Measurements from ENCODE around the gene CCDC122.
A peak's percentile ranks its signal among the peaks of the same experiment; 100 is the strongest.

CCDC122 gene

GRCh38 chr13:43805071-43805468 is 74.5 kb downstream of the CCDC122 start:
- ATAC-seq (ENCODE audit: insufficient read depth, low read depth) (no peak), DNase-seq (no peak)
- Histone ChIP-seq H3K9ac (ENCODE audit: low read depth, low read length) (no peak overlapping the region), H3K4me3 (ENCODE audit: low read depth in 1 of 2, low read length in 2 of 2) (no peak overlapping the region), H3K79me2 (ENCODE audit: insufficient read depth, low read length) (no peaks in the 10 kb centered on the region), H3K4me1 (ENCODE audit: insufficient read depth, low read length) (no peaks in the 10 kb centered on the region), H3K27ac (ENCODE audit: low read length) (no peak overlapping the region), H3K9me3 (ENCODE audit: insufficient read depth, low read length, severe bottlenecking) (no peaks in the 10 kb centered on the region), H3K36me3 (ENCODE audit: insufficient read depth, low read length) (no peaks in the 10 kb centered on the region), H4K20me1 (ENCODE audit: insufficient read depth, low read length) (no peaks in the 10 kb centered on the region), H3K4me2 (ENCODE audit: insufficient read depth, low read length) (no peak overlapping the region), H3K27me3 (ENCODE audit: insufficient read depth, low read length, poor library complexity) (peaks cover 9% of the 10 kb centered on the region), H2AFZ (ENCODE audit: low read depth, low read length) (no peak overlapping the region)
- TF ChIP-seq EZH2 (IDR thresholded peaks at IDR 0.05; ENCODE audit: borderline replicate concordance, low read depth, low read length, severe bottlenecking): no peak
- TF ChIP-seq, protein P1, sequence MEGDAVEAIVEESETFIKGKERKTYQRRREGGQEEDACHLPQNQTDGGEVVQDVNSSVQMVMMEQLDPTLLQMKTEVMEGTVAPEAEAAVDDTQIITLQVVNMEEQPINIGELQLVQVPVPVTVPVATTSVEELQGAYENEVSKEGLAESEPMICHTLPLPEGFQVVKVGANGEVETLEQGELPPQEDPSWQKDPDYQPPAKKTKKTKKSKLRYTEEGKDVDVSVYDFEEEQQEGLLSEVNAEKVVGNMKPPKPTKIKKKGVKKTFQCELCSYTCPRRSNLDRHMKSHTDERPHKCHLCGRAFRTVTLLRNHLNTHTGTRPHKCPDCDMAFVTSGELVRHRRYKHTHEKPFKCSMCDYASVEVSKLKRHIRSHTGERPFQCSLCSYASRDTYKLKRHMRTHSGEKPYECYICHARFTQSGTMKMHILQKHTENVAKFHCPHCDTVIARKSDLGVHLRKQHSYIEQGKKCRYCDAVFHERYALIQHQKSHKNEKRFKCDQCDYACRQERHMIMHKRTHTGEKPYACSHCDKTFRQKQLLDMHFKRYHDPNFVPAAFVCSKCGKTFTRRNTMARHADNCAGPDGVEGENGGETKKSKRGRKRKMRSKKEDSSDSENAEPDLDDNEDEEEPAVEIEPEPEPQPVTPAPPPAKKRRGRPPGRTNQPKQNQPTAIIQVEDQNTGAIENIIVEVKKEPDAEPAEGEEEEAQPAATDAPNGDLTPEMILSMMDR (IDR thresholded peaks at IDR 0.05; ENCODE audit: borderline replicate concordance, extremely low read depth, low read length, poor library complexity, severe bottlenecking): no peak

DNA sequence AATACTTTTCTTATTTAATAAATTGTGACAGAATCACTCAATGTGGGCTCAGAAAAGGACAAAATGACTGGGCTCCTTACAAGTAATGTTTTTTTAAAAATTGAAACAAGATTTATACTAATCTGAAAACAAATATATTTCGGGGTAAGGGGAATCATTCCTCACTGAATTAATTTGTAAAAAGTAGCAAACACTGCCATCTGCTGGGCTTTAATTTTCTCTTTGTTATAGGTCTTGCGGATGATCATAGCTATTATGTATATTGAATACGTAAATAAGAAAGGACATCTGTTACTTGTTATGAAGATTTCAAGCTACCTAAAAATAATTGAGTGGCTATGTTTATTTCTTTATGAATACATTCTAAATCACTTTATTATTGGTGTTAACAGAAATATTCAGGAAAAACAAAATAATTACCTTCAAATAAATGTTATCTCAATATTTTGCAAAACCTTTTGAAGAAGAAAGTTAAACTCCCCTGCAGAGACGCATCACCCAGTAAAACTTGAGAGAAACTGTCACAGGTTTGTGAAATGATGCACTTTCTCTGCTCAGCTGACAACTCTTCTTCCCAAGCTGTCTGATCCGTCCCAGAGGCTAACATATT is 75.0 kb downstream of the CCDC122 start:
- Histone ChIP-seq H3K36me3 (ENCODE audit: insufficient read depth, low read length) (no peaks in the 10 kb centered on the region), H3K4me3 (ENCODE audit: low read depth in 1 of 2, low read length in 2 of 2) (no peak overlapping the region), H4K20me1 (ENCODE audit: insufficient read depth, low read length) (no peaks in the 10 kb centered on the region), H3K27me3 (ENCODE audit: insufficient read depth, low read length, poor library complexity) (peaks cover 9% of the 10 kb centered on the region), H2AFZ (ENCODE audit: low read depth, low read length) (no peak overlapping the region), H3K4me2 (ENCODE audit: insufficient read depth, low read length) (no peak overlapping the region), H3K9ac (ENCODE audit: low read depth, low read length) (no peak overlapping the region), H3K4me1 (ENCODE audit: insufficient read depth, low read length) (no peaks in the 10 kb centered on the region), H3K9me3 (ENCODE audit: insufficient read depth, low read length, severe bottlenecking) (no peaks in the 10 kb centered on the region), H3K79me2 (ENCODE audit: insufficient read depth, low read length) (no peaks in the 10 kb centered on the region), H3K27ac (ENCODE audit: low read length) (no peak overlapping the region)
- TF ChIP-seq EZH2 (IDR thresholded peaks at IDR 0.05; ENCODE audit: borderline replicate concordance, low read depth, low read length, severe bottlenecking): no peak
- TF ChIP-seq, protein P1 (IDR thresholded peaks at IDR 0.05; ENCODE audit: borderline replicate concordance, extremely low read depth, low read length, poor library complexity, severe bottlenecking): peak; percentile 64
- ATAC-seq (ENCODE audit: insufficient read depth, low read depth) (peak; percentile 56; the same call in 1 of the 3 replicates), DNase-seq (no peak)

GRCh38 chr13:43802511-43802910 is 77.0 kb downstream of the CCDC122 start:
- Histone ChIP-seq H3K79me2 (ENCODE audit: insufficient read depth, low read length) (no peaks in the 10 kb centered on the region), H3K9me3 (ENCODE audit: insufficient read depth, low read length, severe bottlenecking) (no peaks in the 10 kb centered on the region), H4K20me1 (ENCODE audit: insufficient read depth, low read length) (no peaks in the 10 kb centered on the region), H3K4me1 (ENCODE audit: insufficient read depth, low read length) (no peaks in the 10 kb centered on the region), H3K27ac (ENCODE audit: low read length) (no peak overlapping the region), H3K4me3 (ENCODE audit: low read depth in 1 of 2, low read length in 2 of 2) (no peak overlapping the region), H3K36me3 (ENCODE audit: insufficient read depth, low read length) (no peaks in the 10 kb centered on the region), H3K9ac (ENCODE audit: low read depth, low read length) (no peak overlapping the region), H2AFZ (ENCODE audit: low read depth, low read length) (no peak overlapping the region), H3K4me2 (ENCODE audit: insufficient read depth, low read length) (no peak overlapping the region), H3K27me3 (ENCODE audit: insufficient read depth, low read length, poor library complexity) (peaks cover 6% of the 10 kb centered on the region)
- TF ChIP-seq, protein P1 (IDR thresholded peaks at IDR 0.05; ENCODE audit: borderline replicate concordance, extremely low read depth, low read length, poor library complexity, severe bottlenecking): no peak
- no peak for TF ChIP-seq EZH2 (IDR thresholded peaks at IDR 0.05; ENCODE audit: borderline replicate concordance, low read depth, low read length, severe bottlenecking)
- ATAC-seq (ENCODE audit: insufficient read depth, low read depth): no peak
- no peak for DNase-seq

Measured in DND-41 (cell line).